Thymus (tissue), 14 donors: Measurements from ENCODE around the gene TAS2R7. TPM values are rescaled to one million over a fixed set of nuclear protein-coding genes. Genes with fewer than 3 reads are reported as not detected.

Experiments
- DNase-seq, 9 donors: peaks; one replicate each; pipeline ENCODE4 v3.0.0-alpha.2; 2013; ENCODE audit warnings: low spot score in 9 of 9, low read depth in 6 of 9, missing footprints in 1 of 9
- H3K27ac ChIP-seq, 2 donors: one replicate each; pipeline ENCODE4 v1.5.1; 2013; ENCODE audit warnings: control low read depth in 1 of 2, low read depth in 1 of 2, low read length in 1 of 2, mild to moderate bottlenecking in 1 of 2, moderate library complexity in 1 of 2
- H3K27me3 ChIP-seq, 2 donors: one replicate each; pipeline ENCODE4 v1.5.1; 2013; ENCODE audit warnings: low read length in 1 of 2; ENCODE audit not compliant: control insufficient read depth in 2 of 2, insufficient read depth in 1 of 2
- H3K36me3 ChIP-seq, 2 donors: one replicate each; pipeline ENCODE4 v1.5.1; 2013; ENCODE audit warnings: low read length in 1 of 2, mild to moderate bottlenecking in 1 of 2, moderate library complexity in 1 of 2; ENCODE audit not compliant: control insufficient read depth in 2 of 2, insufficient read depth in 2 of 2
- H3K4me1 ChIP-seq, 2 donors: one replicate each; pipeline ENCODE4 v1.5.1; 2013; ENCODE audit warnings: low read length in 2 of 2; ENCODE audit not compliant: control insufficient read depth in 2 of 2, insufficient read depth in 2 of 2
- H3K4me3 ChIP-seq, 2 donors: one replicate each; pipeline ENCODE4 v1.5.1; 2013; ENCODE audit warnings: low read length in 2 of 2, control low read depth in 1 of 2, mild to moderate bottlenecking in 1 of 2
- H3K9me3 ChIP-seq, 2 donors: one replicate each; pipeline ENCODE4 v1.5.1; 2013; ENCODE audit warnings: low read length in 1 of 2, mild to moderate bottlenecking in 1 of 2; ENCODE audit not compliant: control insufficient read depth in 2 of 2, insufficient read depth in 1 of 2
- WGBS: extraction: QIAGEN DNeasy Blood & Tissue Kit; methylation state at CpG from one replicate; pipeline ENCODE4 v1.1.7; 2013; 5-methylcytosine and 5-hydroxymethylcytosine counted together
- long read RNA-seq, 10 donors: transcript quantifications; one replicate each; lab custom pipeline, GENCODE V29; 2026
- polyA plus RNA-seq: library from polyadenylated mRNA; stranded (reverse); fragments of 200-250 nt; gene quantifications from one replicate; pipeline ENCODE4 v1.2.3, GENCODE V29; 2013
- total RNA-seq: library from RNA; stranded (reverse); fragments of 120-200 nt; gene quantifications from one replicate; pipeline ENCODE4 v1.2.4, GENCODE V29; 2013
- donor health status: healthy.

TAS2R7 gene
- not detected for total RNA-seq
- polyA plus RNA-seq, result not detected
- long read RNA-seq, donor 1, result 0 reads
- long read RNA-seq, donor 2, result 0 reads
- long read RNA-seq, donor 3, result 0 reads
- long read RNA-seq, donor 4, result 0 reads
- long read RNA-seq, donor 5, result 0 reads
- long read RNA-seq, donor 6, result 0 reads
- long read RNA-seq, donor 7, result 0 reads
- long read RNA-seq, donor 8, result 0 reads
- long read RNA-seq, donor 9, result 0 reads
- long read RNA-seq, donor 10, result 0 reads

- WGBS, result 85% methylated on average over 4 of the region's 4 CpGs
- Histone ChIP-seq H3K9me3 (no peaks in the 10 kb centered on the region), H3K36me3 (no peaks in the 10 kb centered on the region), H3K27ac (no peak within 1 kb of the TSS), H3K4me1 (no peaks in the 10 kb centered on the region), H3K27me3 (no peaks in the 10 kb centered on the region), H3K4me3 (no peak within 1 kb of the TSS)
- DNase-seq, result no peak
Observed at GRCh38 chr12:10802587-10802986, at the start of gene TAS2R7. Gene TAS2R7 (minus strand): TSS chr12:10802627. CDS start chr12:10802570, 57 bp downstream.

- Histone ChIP-seq H3K27me3 (no peaks in the 10 kb centered on the region), H3K4me1 (no peaks in the 10 kb centered on the region), H3K4me3 (no peak overlapping the region), H3K27ac (no peak overlapping the region), H3K9me3 (peaks cover 1 to 8% of the 10 kb centered on the region in 2 donors), H3K36me3 (peaks cover 2 to 5% of the 10 kb centered on the region in 2 donors)
- DNase-seq, result no peak
- 94% methylated on average over 4 of the region's 4 CpGs for WGBS
Observed at GRCh38 chr12:10851243-10851858, 48.9 kb upstream of the TAS2R7 start.

- WGBS, result 73% methylated on average over 4 of the region's 4 CpGs
Observed at GRCh38 chr12:10849425-10849878, 47.0 kb upstream of the TAS2R7 start, which contains the start of gene PRR4. Gene PRR4 (minus strand): TSS chr12:10849475. CDS start chr12:10849437, 38 bp downstream.

GRCh38 chr12:10847744-10848143, 45.3 kb upstream of the TAS2R7 start:
- H3K4me3 ChIP-seq, result no peak overlapping the region
- no peaks in the 10 kb centered on the region for H3K9me3 ChIP-seq
- H3K27me3 ChIP-seq, result no peaks in the 10 kb centered on the region
- H3K4me1 ChIP-seq, result no peaks in the 10 kb centered on the region
- no peak overlapping the region for H3K27ac ChIP-seq
- H3K36me3 ChIP-seq, result peaks cover 0 to 2% of the 10 kb centered on the region in 2 donors
- no peak for DNase-seq
- 77% methylated on average over 2 of the region's 2 CpGs for WGBS

More at GRCh38 chr12:10849425-10849878, 47.0 kb upstream of the TAS2R7 start, which contains the start of gene PRR4:
- peak in 1 of 9 donors; percentile 19 for DNase-seq
- H3K27ac ChIP-seq, result no peak within 1 kb of the TSS
- H3K9me3 ChIP-seq, result no peaks in the 10 kb centered on the region
- H3K4me1 ChIP-seq, result no peaks in the 10 kb centered on the region
- peaks cover 0 to 2% of the 10 kb centered on the region in 2 donors for H3K36me3 ChIP-seq
- no peaks in the 10 kb centered on the region for H3K27me3 ChIP-seq
- H3K4me3 ChIP-seq, result no peak within 1 kb of the TSS

- 99% methylated on average over 2 of the region's 2 CpGs for WGBS
Observed at GRCh38 chr12:10842862-10843261, 40.4 kb upstream of the TAS2R7 start.

GRCh38 chr12:10838461-10838860, 36.0 kb upstream of the TAS2R7 start:
- 98% methylated on average over 3 of the region's 3 CpGs for WGBS
- Histone ChIP-seq H3K4me3 (no peak overlapping the region), H3K4me1 (no peaks in the 10 kb centered on the region), H3K27me3 (no peaks in the 10 kb centered on the region), H3K27ac (no peak overlapping the region), H3K36me3 (no peaks in the 10 kb centered on the region), H3K9me3 (no peaks in the 10 kb centered on the region)
- DNase-seq, result no peak

More at GRCh38 chr12:10842862-10843261, 40.4 kb upstream of the TAS2R7 start:
- DNase-seq, result no peak
- no peaks in the 10 kb centered on the region for H3K27me3 ChIP-seq
- no peak overlapping the region for H3K27ac ChIP-seq
- H3K4me3 ChIP-seq, result no peak overlapping the region
- H3K36me3 ChIP-seq, result peaks cover 0 to 2% of the 10 kb centered on the region in 2 donors
- H3K9me3 ChIP-seq, result no peaks in the 10 kb centered on the region
- H3K4me1 ChIP-seq, result no peaks in the 10 kb centered on the region

GRCh38 chr12:10829994-10830393, 27.6 kb upstream of the TAS2R7 start:
- Histone ChIP-seq H3K27ac (no peak overlapping the region), H3K36me3 (no peaks in the 10 kb centered on the region), H3K9me3 (no peaks in the 10 kb centered on the region), H3K4me3 (no peak overlapping the region), H3K4me1 (no peaks in the 10 kb centered on the region), H3K27me3 (no peaks in the 10 kb centered on the region)
- no peak for DNase-seq
- WGBS, result 99% methylated on average over 1 of the region's 1 CpG

GRCh38 chr12:10826258-10826657, 23.8 kb upstream of the TAS2R7 start, which contains the start of gene TAS2R10:
Gene TAS2R10 (minus strand): TSS chr12:10826358. CDS start chr12:10826269, 89 bp downstream.
- H3K4me3 ChIP-seq, result no peak within 1 kb of the TSS
- no peaks in the 10 kb centered on the region for H3K9me3 ChIP-seq
- H3K36me3 ChIP-seq, result no peaks in the 10 kb centered on the region
- DNase-seq, result no peak
- no peaks in the 10 kb centered on the region for H3K27me3 ChIP-seq
- H3K27ac ChIP-seq, result no peak within 1 kb of the TSS
- 97% methylated on average over 3 of the region's 3 CpGs for WGBS
- no peaks in the 10 kb centered on the region for H3K4me1 ChIP-seq

GRCh38 chr12:10824957-10825356, 22.5 kb upstream of the TAS2R7 start:
- no peaks in the 10 kb centered on the region for H3K9me3 ChIP-seq
- no peak overlapping the region for H3K27ac ChIP-seq
- no peaks in the 10 kb centered on the region for H3K36me3 ChIP-seq
- WGBS, result 90% methylated on average over 3 of the region's 3 CpGs
- no peaks in the 10 kb centered on the region for H3K4me1 ChIP-seq
- H3K4me3 ChIP-seq, result no peak overlapping the region
- no peak for DNase-seq
- no peaks in the 10 kb centered on the region for H3K27me3 ChIP-seq
